HEK293 (cell line): ENCODE measurements around the gene RAB11FIP3.

Experiments
- CTCF ChIA-PET: fragments of 350-600 bp; formaldehyde crosslinking; extraction: SDS; loops from one replicate; lab custom pipeline; 2021; ENCODE audit warnings: antibody characterized with exemption; lab: Yijun Ruan, JAX
- POLR2A ChIA-PET: fragments of 300-600 bp; formaldehyde crosslinking; extraction: SDS; loops from one replicate; lab custom pipeline; 2020; ENCODE audit warnings: antibody characterized with exemption, inconsistent platforms; lab: Yijun Ruan, JAX
- H3K27ac ChIP-seq: fragments of 200-500 bp; sonication (Bioruptor generic); 2 replicates; pipeline ENCODE4 v1.5.1; 2014; ENCODE audit warnings: low read depth, low read length, control low read depth, inconsistent platforms; ENCODE audit errors: extremely low read depth
- H3K36me3 ChIP-seq, 2 experiments: fragments of 200-500 bp in 1 of 2; sonication (Bioruptor generic) in 1 of 2; 1 replicate in 1 of 2; 2 replicates in 1 of 2; pipeline ENCODE4 v1.5.1; 2014 to 2017; ENCODE audit warnings: inconsistent platforms in 2 of 2, low read length in 2 of 2; ENCODE audit not compliant: control insufficient read depth in 2 of 2, insufficient read depth in 1 of 2
- H3K4me1 ChIP-seq: fragments of 200-500 bp; sonication (Bioruptor generic); 2 replicates; pipeline ENCODE4 v1.5.1; 2014; ENCODE audit warnings: mild to moderate bottlenecking, low read length, inconsistent platforms; ENCODE audit not compliant: control insufficient read depth, insufficient read depth
- H3K4me3 ChIP-seq: 2 replicates; pipeline ENCODE4 v1.5.1; 2011; ENCODE audit warnings: low read depth, mild to moderate bottlenecking, control low read depth, low read length, moderate library complexity
- H3K9me3 ChIP-seq: fragments of 200-500 bp; sonication (Bioruptor generic); 2 replicates; pipeline ENCODE4 v1.5.1; 2014; ENCODE audit warnings: low read depth, low read length, inconsistent platforms; ENCODE audit not compliant: control insufficient read depth, insufficient read depth
- AEBP2 ChIP-seq: fragments of 450-650 bp; formaldehyde crosslinking; IDR thresholded peaks from 2 replicates; pipeline ENCODE4 v1.5.1; 2016; ENCODE audit warnings: missing biosample characterization, missing genetic modification characterization, borderline replicate concordance
- HOXA7 ChIP-seq: sonication (generic); formaldehyde crosslinking; IDR thresholded peaks from 2 replicates; pipeline ENCODE4 v1.8.1; 2022; ENCODE audit warnings: missing genetic modification reagents, borderline replicate concordance
- KLF7 ChIP-seq: fragments of 450-650 bp; formaldehyde crosslinking; IDR thresholded peaks from 2 replicates; pipeline ENCODE4 v1.5.1; 2016; ENCODE audit warnings: missing biosample characterization, missing genetic modification characterization, borderline replicate concordance
- REST ChIP-seq: fragments of 450-650 bp; formaldehyde crosslinking; IDR thresholded peaks from 2 replicates; pipeline ENCODE4 v1.5.1; 2016; ENCODE audit warnings: missing biosample characterization, missing genetic modification characterization
- TSHZ1 ChIP-seq: fragments of 450-650 bp; formaldehyde crosslinking; IDR thresholded peaks from 2 replicates; pipeline ENCODE4 v1.5.1; 2016; ENCODE audit warnings: missing biosample characterization, missing genetic modification characterization, borderline replicate concordance
- ZBTB17 ChIP-seq: fragments of 450-650 bp; formaldehyde crosslinking; IDR thresholded peaks from 2 replicates; pipeline ENCODE4 v1.5.1; 2016; ENCODE audit warnings: missing biosample characterization, missing genetic modification characterization
- ZBTB7A ChIP-seq: fragments of 450-650 bp; formaldehyde crosslinking; IDR thresholded peaks from 2 replicates; pipeline ENCODE4 v1.5.1; 2016; ENCODE audit warnings: low read depth, missing biosample characterization, missing genetic modification characterization
- ZNF121 ChIP-seq: fragments of 450-650 bp; formaldehyde crosslinking; IDR thresholded peaks from 2 replicates; pipeline ENCODE4 v1.5.1; 2016; ENCODE audit warnings: missing biosample characterization, missing genetic modification characterization
- ZNF140 ChIP-seq: fragments of 450-650 bp; formaldehyde crosslinking; IDR thresholded peaks from 2 replicates; pipeline ENCODE4 v1.5.1; 2016; ENCODE audit warnings: missing biosample characterization, missing genetic modification characterization
- ZNF148 ChIP-seq: fragments of 450-650 bp; formaldehyde crosslinking; IDR thresholded peaks from 2 replicates; pipeline ENCODE4 v1.5.0; 2017; ENCODE audit warnings: missing biosample characterization, missing genetic modification characterization, borderline replicate concordance
- ZNF221 ChIP-seq: fragments of 450-650 bp; formaldehyde crosslinking; IDR thresholded peaks from 2 replicates; pipeline ENCODE4 v1.5.1; 2017; ENCODE audit warnings: missing biosample characterization, missing genetic modification characterization, borderline replicate concordance
- ZNF248 ChIP-seq: fragments of 450-650 bp; formaldehyde crosslinking; IDR thresholded peaks from 2 replicates; pipeline ENCODE4 v1.5.1; 2017; ENCODE audit warnings: missing biosample characterization, missing genetic modification characterization
- ZNF404 ChIP-seq: fragments of 450-650 bp; formaldehyde crosslinking; IDR thresholded peaks from 2 replicates; pipeline ENCODE4 v1.5.1; 2017; ENCODE audit warnings: missing biosample characterization, missing genetic modification characterization
- ZNF518A ChIP-seq: fragments of 450-650 bp; formaldehyde crosslinking; conservative IDR thresholded peaks from 2 replicates; pipeline ENCODE4 v1.5.1; 2016; ENCODE audit warnings: low read depth, missing biosample characterization, missing genetic modification characterization
- ZNF521 ChIP-seq: fragments of 450-650 bp; formaldehyde crosslinking; IDR thresholded peaks from 2 replicates; pipeline ENCODE4 v1.5.1; 2017; ENCODE audit warnings: missing biosample characterization, mild to moderate bottlenecking, missing genetic modification characterization
- ZNF785 ChIP-seq: fragments of 450-650 bp; formaldehyde crosslinking; IDR thresholded peaks from 2 replicates; pipeline ENCODE4 v1.5.1; 2016; ENCODE audit warnings: missing biosample characterization, missing genetic modification characterization
- ZXDB ChIP-seq: fragments of 450-650 bp; formaldehyde crosslinking; IDR thresholded peaks from 2 replicates; pipeline ENCODE4 v1.5.1; 2016; ENCODE audit warnings: missing biosample characterization, missing genetic modification characterization

Gene RAB11FIP3

GRCh38 chr16:554640-555365, 129.4 kb downstream of the RAB11FIP3 start (continued):
- no peak for TF ChIP-seq TSHZ1 (tag by site-specific recombination)
- TF ChIP-seq ZBTB7A (tag by site-specific recombination), result no peak
- TF ChIP-seq ZNF785, result no peak
- no peak for TF ChIP-seq ZNF404
- no peak for TF ChIP-seq ZNF148 (tag by site-specific recombination)
- no peak for TF ChIP-seq ZNF121 (tag by site-specific recombination)
- TF ChIP-seq ZBTB17 (tag by site-specific recombination), result no peak
- TF ChIP-seq, all 188 proteins: peak for 0

- Histone ChIP-seq H3K27ac (no peak overlapping the region), H3K4me1 (no peaks in the 10 kb centered on the region; the same call in 1 of the 2 replicates), H3K4me3 (no peak overlapping the region), H3K36me3 (peaks cover 0 to 16% of the 10 kb centered on the region in 2 experiments; a peak in 1 of 3 replicates), H3K9me3 (no peaks in the 10 kb centered on the region)
- CTCF ChIA-PET, result no interaction called here
- POLR2A ChIA-PET, result interaction anchor here (0.9 to 1.2 kb wide), 2 partner anchors 11 to 15 kb away, joined by 3 to 4 read pairs; partner anchors contain the start of gene NHLRC4
- TF ChIP-seq ZXDB (tag by site-specific recombination), result no peak
- no peak for TF ChIP-seq ZNF221
- TF ChIP-seq KLF7 (tag by site-specific recombination), result no peak
- TF ChIP-seq REST (tag by site-specific recombination), result no peak
- no peak for TF ChIP-seq HOXA7 (CRISPR knock-in tag)
- no peak for TF ChIP-seq ZNF140 (tag by site-specific recombination)
- no peak for TF ChIP-seq AEBP2 (tag by site-specific recombination)
- no peak for TF ChIP-seq ZNF248
- no peak for TF ChIP-seq ZNF521 (tag by site-specific recombination)
- TF ChIP-seq ZNF518A (tag by site-specific recombination), result no peak
These were observed 130.4 kb downstream of the RAB11FIP3 start for GRCh38 chr16:555528-556473.
